ENCODE measurements around the gene GPR146. TPM values are rescaled to one million over a fixed set of nuclear protein-coding genes. Genes with fewer than 3 reads are reported as not detected.
A peak's percentile ranks its signal among the peaks of the same experiment; 100 is the strongest.

GPR146 gene
- total and polyA plus RNA-seq, 9 of the 15 experiments (the other 6 are each of a cell fraction or from before 2014, with no cell fraction given), result 0.22 to 3.6 (median 0.64) TPM; not detected in 2

DNA sequence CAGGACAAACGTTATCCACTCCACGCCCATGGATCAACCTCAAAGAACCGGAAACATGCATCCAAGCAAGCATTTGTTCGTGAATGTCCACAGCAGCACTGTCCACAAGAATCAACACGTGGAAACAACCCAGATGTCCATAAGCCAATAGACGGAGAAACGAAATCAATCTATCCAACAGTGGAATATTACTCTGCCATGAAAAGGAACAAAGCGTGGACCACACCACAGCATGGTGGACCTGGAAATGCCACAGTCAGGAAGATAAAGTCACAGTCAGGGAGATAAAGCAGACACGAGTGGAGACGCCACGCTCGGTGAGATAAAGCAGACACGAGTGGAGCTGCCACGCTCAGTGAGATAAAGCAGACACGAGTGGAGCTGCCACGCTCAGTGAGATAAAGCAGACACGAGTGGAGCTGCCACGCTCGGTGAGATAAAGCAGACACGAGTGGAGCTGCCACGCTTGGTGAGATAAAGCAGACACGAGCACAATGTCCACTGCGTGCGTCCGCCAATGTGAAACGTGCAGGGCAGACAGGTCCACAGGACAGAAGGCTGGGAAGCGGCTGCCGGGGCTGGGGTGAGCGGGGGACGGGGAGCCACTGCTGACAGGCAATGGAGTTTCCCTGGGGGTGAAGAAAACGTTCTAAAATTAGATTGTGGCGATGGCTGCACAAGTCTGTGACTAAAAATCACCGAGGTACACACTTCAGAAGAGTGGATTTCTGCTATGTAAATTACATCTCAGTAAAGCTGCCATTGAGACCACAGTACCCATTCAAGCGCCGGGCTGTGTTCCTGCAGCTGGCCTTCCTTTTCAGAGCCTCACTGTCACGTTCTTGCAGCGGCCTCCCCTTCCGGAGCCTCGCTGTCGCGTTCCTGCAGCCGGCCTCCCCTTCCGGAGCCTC, 54.2 kb downstream of the GPR146 start:
- Histone ChIP-seq H2AFZ (ENCODE audit: low read depth, low read length) (no peak overlapping the region), H4K20me1 (replicated peaks; ENCODE audit: control insufficient read depth, insufficient read depth, low read length) (peaks cover 8% of the 10 kb centered on the region; the same call in 1 of the 2 replicates), H3K79me2 (ENCODE audit: control insufficient read depth, insufficient read depth, low read length) (peaks cover 2% of the 10 kb centered on the region; the same call in 1 of the 3 replicates), H3K9me3 (replicated peaks; ENCODE audit: control insufficient read depth, insufficient read depth, low read depth, low read length) (no peaks in the 10 kb centered on the region), H3K27me3 (ENCODE audit: control insufficient read depth in 2 of 2, insufficient read depth in 2 of 2, low read length in 2 of 2) (no peaks in the 10 kb centered on the region), H3K9ac (ENCODE audit: insufficient read depth in 1 of 2, low read depth in 2 of 2, low read length in 2 of 2) (no peak overlapping the region), H3K4me3 (no peak overlapping the region), H3K36me3 (ENCODE audit: control insufficient read depth, insufficient read depth, low read length) (no peaks in the 10 kb centered on the region; the same call in 2 of the 3 replicates), H3K4me2 (ENCODE audit: insufficient read depth, low read length) (no peak overlapping the region), H3K4me1 (replicated peaks in 1 of 2; ENCODE audit: control insufficient read depth in 2 of 2, insufficient read depth in 2 of 2, low read length in 2 of 2) (peaks cover 5 to 45% of the 10 kb centered on the region in 2 experiments; a peak in 4 of 5 replicates), H3K27ac (ENCODE audit: extremely low read depth, low read depth, low read length) (no peak overlapping the region), H3K9me1 (ENCODE audit: control insufficient read depth, insufficient read depth, low read length) (no peaks in the 10 kb centered on the region)
- CTCF ChIA-PET (ENCODE audit: low intra/inter-chr PET ratio), result no interaction called here
- no peak for DNase-seq (ENCODE audit: extremely low read depth in 1 of 4, low spot score in 3 of 4)
- BruUV-seq (replicated peaks), result no TSS peak
- no peak for FAIRE-seq
- 83% methylated on average over 29 of the region's 43 CpGs for WGBS (ENCODE audit: insufficient coverage, low coverage, missing lambda C conversion rate)
- intact Hi-C loops (cut with micrococcal nuclease), result no loop called here
- in situ Hi-C loops (cut with MboI), result no loop called here
- POLR2A ChIA-PET, result interaction anchor here (0.7 kb wide), 1 partner anchor 13 kb away, joined by 3 read pairs; no protein-coding TSS in a partner anchor
- no peak for ATAC-seq
- TF ChIP-seq ZNF146 (CRISPR knock-in tag; IDR thresholded peaks at IDR 0.05; ENCODE audit: unreplicated experiment) (peak; percentile 99), NUFIP1 (IDR thresholded peaks at IDR 0.05; ENCODE audit: partially characterized antibody) (no peak), ZNF232 (CRISPR knock-in tag; IDR thresholded peaks at IDR 0.05) (no peak), CHD1 (IDR thresholded peaks at IDR 0.05; ENCODE audit: low read length) (no peak), FUS (optimal IDR thresholded peaks at IDR 0.05; ENCODE audit: low read depth, low read length) (no peak), HNRNPUL1 (IDR thresholded peaks at IDR 0.05; ENCODE audit: low read length) (no peak), KDM1A (IDR thresholded peaks at IDR 0.05) (peak; percentile 48 to 49; a peak in 2 of 4 replicates)
- TF ChIP-seq, protein P1, sequence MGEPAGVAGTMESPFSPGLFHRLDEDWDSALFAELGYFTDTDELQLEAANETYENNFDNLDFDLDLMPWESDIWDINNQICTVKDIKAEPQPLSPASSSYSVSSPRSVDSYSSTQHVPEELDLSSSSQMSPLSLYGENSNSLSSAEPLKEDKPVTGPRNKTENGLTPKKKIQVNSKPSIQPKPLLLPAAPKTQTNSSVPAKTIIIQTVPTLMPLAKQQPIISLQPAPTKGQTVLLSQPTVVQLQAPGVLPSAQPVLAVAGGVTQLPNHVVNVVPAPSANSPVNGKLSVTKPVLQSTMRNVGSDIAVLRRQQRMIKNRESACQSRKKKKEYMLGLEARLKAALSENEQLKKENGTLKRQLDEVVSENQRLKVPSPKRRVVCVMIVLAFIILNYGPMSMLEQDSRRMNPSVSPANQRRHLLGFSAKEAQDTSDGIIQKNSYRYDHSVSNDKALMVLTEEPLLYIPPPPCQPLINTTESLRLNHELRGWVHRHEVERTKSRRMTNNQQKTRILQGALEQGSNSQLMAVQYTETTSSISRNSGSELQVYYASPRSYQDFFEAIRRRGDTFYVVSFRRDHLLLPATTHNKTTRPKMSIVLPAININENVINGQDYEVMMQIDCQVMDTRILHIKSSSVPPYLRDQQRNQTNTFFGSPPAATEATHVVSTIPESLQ (CRISPR knock-in tag; IDR thresholded peaks at IDR 0.05), result no peak
- TF ChIP-seq, protein P2, sequence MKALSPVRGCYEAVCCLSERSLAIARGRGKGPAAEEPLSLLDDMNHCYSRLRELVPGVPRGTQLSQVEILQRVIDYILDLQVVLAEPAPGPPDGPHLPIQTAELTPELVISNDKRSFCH (CRISPR knock-in tag; IDR thresholded peaks at IDR 0.05), result no peak
- TF ChIP-seq, protein P2 (tag; IDR thresholded peaks at IDR 0.05), result no peak
- TF ChIP-seq, protein P3, sequence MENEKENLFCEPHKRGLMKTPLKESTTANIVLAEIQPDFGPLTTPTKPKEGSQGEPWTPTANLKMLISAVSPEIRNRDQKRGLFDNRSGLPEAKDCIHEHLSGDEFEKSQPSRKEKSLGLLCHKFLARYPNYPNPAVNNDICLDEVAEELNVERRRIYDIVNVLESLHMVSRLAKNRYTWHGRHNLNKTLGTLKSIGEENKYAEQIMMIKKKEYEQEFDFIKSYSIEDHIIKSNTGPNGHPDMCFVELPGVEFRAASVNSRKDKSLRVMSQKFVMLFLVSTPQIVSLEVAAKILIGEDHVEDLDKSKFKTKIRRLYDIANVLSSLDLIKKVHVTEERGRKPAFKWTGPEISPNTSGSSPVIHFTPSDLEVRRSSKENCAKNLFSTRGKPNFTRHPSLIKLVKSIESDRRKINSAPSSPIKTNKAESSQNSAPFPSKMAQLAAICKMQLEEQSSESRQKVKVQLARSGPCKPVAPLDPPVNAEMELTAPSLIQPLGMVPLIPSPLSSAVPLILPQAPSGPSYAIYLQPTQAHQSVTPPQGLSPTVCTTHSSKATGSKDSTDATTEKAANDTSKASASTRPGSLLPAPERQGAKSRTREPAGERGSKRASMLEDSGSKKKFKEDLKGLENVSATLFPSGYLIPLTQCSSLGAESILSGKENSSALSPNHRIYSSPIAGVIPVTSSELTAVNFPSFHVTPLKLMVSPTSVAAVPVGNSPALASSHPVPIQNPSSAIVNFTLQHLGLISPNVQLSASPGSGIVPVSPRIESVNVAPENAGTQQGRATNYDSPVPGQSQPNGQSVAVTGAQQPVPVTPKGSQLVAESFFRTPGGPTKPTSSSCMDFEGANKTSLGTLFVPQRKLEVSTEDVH (IDR thresholded peaks at IDR 0.05; ENCODE audit: low read depth, partially characterized antibody), result no peak
- TF ChIP-seq, protein P4, sequence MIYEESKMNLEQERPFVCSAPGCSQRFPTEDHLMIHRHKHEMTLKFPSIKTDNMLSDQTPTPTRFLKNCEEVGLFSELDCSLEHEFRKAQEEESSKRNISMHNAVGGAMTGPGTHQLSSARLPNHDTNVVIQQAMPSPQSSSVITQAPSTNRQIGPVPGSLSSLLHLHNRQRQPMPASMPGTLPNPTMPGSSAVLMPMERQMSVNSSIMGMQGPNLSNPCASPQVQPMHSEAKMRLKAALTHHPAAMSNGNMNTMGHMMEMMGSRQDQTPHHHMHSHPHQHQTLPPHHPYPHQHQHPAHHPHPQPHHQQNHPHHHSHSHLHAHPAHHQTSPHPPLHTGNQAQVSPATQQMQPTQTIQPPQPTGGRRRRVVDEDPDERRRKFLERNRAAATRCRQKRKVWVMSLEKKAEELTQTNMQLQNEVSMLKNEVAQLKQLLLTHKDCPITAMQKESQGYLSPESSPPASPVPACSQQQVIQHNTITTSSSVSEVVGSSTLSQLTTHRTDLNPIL (CRISPR knock-in tag; IDR thresholded peaks at IDR 0.05), result no peak
